NCI-H1105 treated with DMSO at 0.1 percent for 48 hours (cell line): ENCODE data around the gene TRAF3IP1.
"Not testable (repeated sequence)": the region's sequence is repeated elsewhere in the genome, so short reads cannot be mapped to it uniquely, and the experiment has no call there.

Source experiments
- DNase-seq: peaks from one replicate; lab custom pipeline; 2025; lab: John Stamatoyannopoulos, UW

The TRAF3IP1 gene

DNA sequence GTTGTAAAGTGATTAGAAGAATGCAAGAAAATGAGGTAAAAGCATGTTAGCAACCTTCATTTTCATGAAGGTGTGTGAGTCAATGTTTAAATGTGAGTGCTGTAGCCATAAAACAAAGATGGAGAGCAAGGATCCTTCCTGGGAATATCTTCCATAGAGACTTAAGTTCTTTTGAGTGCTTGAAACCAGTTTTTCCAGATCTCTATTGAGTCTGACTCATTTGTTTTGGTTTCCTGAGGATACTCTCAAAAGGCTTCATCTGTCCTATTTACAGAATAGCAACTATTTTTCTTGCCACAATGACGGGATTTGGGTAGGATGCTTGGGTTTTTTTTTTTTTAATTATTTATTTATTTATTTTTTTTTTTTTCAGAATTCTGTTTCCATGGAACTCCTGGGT lies 60.5 kb downstream of the TRAF3IP1 start:
- no peak for DNase-seq

DNA sequence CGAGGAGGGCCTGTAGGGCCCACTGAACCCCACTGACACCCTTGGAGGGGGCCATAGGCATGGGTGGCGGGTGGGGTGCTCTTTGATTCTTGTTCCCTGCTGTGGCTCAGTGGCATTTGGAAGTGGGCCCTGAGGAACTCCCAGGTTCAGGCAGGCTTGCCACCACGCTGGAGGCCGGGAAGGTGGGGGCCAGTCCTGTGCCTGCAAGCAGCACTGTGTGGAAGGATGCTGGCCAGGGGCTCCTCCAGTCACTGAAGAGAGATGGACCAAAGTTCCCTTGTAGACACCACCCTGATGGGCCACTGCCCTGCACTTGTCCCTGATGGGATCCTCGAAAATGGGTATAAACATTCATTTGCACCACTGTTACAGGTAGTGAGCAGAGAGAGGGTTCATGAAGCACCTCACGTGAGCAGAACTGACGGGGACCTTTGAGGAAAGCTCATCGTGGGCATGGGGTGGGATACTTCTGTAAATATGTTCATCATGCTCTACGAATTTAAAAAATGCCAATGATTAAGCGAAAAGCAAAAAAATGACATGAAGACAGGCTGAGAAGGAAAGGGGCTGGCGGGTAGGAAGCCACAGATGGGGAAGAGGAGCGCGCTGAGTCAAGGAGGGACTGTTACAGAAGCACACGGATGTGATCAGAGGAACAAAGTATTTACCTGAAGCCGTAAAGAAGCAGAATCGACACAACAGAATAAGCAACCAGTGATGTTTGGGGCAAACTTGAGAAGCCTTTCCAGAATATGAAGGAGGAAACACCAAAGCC lies 61.2 kb downstream of the TRAF3IP1 start:
- DNase-seq = no peak

DNA sequence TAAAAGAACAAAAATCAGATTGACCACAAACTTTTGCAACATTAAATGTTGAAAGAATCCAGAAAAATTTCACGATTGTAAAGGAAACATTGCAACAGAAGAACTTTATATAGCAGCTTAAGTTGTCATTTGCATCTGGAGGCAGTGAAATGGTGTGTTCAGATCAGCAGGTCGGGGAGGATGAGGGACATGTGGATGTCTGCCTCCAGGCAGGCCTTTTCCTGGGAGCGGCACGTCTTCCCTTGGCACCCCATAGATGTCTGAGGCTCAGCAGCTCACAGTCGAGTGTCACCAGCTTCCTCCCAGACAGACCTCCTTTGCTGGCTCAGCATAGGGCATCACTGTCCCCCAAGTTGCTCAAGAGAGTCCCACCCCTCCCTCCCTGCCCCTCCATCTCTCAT lies 62.1 kb downstream of the TRAF3IP1 start:
- DNase-seq = no peak

DNA sequence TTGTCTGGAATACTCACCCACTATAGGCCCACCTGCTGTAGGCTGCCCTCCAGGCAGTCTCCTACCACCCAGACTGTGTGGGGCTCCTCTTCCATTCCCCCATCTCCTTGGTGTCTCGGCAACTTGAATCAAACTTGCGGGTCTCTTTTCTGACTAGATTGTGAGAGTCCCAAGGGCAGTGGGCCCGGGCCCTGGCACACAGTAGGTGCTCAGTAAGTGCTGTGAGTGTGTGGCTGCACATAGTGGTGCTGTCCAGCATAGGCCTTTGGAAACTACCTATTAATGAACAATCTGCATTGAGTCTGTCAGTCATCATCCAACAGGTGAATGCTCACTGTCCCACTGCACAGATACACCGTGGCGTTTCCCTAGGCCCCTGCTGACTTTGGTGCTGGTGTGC lies 62.8 kb downstream of the TRAF3IP1 start:
- DNase-seq = no peak

- DNase-seq = no peak
These were observed 63.5 kb downstream of the TRAF3IP1 start for GRCh38 chr2:238383743-238384380.

DNA sequence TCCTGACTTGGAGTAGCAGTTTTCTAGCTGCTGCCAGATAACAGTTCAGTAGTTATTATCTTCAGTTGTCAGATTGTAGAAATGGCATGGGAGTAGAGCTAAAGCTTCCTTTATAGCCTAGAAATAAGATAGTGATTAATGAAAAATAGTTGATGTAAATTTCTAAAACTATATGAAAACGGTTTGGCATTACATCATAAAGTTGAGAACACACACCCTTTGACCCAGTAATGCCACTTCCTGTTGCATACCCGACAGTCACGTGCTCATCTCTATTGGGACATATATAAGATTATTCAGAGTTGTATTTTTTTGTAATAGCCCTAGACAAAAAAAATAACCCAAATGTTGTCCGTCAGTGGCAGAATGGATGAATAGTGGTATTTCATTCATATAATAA lies 67.0 kb downstream of the TRAF3IP1 start:
- no peak for DNase-seq

GRCh38 chr2:238388794-238389193 lies 68.5 kb downstream of the TRAF3IP1 start:
- DNase-seq = no peak

- DNase-seq = peak; percentile 87
These were observed 69.8 kb downstream of the TRAF3IP1 start for GRCh38 chr2:238389988-238390589.

- no peak for DNase-seq
These were observed 70.8 kb downstream of the TRAF3IP1 start for GRCh38 chr2:238391042-238391689.

DNA sequence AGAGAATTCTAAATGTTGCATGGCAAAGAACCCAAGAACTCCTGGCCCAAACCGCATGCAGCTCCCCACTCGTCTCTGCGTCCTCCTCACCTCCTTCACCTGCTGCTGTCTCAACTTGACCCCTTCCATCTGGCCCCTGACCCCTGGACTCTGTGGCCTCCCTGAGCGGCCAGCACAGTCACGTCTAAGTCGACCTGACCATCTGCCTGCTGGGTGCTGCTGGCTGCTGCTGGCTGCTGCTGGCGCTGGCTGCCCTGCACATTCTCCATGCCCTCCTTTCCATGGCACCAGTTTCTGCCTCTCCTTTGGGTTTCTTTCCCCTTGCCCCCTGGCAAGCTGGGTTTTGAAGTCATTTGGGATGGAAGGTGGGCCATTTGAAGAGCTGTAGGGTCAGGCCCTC lies 76.3 kb downstream of the TRAF3IP1 start:
- DNase-seq = no peak

- no peak for DNase-seq
These were observed 77.0 kb downstream of the TRAF3IP1 start for GRCh38 chr2:238397356-238397755.

GRCh38 chr2:238398577-238398976 lies 78.3 kb downstream of the TRAF3IP1 start:
- DNase-seq = no peak

DNA sequence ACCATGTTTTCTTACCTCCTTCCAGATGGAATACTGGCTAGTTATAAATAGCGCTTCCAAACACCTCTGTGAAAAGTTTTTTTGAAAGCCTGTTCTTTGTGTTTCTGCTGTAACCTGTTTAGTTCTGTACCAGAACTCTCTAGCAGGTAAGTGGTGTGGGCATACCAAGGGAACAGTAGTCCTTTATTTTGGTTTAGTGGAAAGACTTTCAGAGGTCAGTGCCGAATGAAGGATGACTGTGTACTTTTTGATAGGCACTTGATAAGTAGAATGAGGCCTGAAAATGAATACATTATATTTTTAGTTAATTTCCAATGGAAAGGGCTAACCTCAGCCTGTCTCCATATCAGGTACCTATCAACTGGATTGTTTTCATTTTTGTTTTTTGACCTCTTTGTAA lies 78.8 kb downstream of the TRAF3IP1 start:
- DNase-seq = no peak

- DNase-seq = no peak
These were observed 81.2 kb downstream of the TRAF3IP1 start for GRCh38 chr2:238401551-238401950.

- DNase-seq = no peak
These were observed 83.5 kb downstream of the TRAF3IP1 start for GRCh38 chr2:238403632-238404405.

DNA sequence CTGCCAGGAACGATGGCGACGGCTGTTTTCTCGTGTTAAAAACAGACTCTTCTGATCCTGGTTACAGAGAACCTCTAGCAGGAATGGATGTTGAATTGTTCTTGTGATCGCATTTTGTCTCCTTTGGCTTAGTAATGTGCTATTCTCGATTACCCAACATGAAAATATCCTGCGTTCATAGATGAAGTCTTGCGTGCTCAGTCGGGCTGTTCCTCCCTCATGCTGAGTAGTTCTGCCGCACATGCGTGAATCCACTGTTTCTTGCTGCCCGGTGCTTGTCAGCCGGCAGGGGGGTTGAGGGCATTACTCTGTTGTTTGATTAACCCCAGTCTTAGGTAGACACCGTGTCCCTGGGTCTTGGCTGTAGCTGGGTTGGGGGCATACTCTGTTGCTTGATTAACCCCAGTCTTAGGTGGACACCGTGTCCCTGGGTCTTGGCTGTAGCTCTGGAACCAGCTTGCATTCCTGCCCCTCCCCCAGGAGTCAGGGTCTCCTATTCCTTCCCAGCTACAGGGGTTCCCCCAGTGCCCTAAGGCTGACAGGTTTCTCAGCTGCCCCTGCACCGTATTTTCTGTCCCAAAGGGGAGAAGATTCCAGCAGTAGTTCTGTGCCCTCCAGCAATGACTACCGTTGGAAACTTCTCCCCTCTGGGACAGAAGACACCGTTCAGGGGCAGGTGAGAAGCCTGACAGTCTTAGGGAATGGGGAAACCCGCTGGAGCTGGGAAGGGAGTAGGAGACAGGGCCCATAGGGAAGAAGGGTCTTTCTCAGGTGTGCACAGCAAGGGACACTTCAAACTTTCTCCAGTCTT lies 84.3 kb downstream of the TRAF3IP1 start:
- DNase-seq = no peak

DNA sequence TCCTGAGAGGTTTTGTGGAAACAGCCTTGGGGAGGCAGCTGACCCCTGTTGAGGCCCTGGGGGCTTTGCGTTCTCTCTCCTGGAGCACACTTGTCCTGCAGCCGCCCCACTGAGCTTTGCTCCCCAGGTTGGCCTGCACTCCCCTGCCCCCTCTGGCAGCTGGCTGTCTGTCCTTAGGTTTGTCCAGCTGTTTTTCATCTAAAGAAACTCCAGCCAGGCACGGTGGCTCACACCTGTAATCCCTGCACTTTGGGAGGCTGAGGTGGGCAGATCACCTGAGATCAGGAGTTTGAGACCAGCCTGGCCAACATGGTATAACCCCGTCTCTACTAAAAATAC lies 84.9 kb downstream of the TRAF3IP1 start:
- not testable (repeated sequence) for DNase-seq

GRCh38 chr2:238406221-238406997 lies 86.1 kb downstream of the TRAF3IP1 start:
- no peak for DNase-seq

DNA sequence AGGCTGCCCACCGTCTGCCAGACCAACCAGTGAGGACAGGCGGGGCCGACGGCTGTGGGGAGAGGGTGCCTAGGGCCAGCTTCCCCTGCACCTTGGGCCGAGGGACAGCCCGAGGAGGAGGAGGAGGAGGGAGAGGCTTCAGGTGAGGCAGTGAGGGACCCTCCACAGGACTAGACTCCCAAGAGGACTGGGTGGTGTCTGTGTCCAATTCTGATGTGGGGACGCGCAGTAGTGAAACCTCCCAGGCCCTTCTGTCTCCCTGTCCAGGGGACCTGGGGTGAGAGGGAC lies 86.6 kb downstream of the TRAF3IP1 start:
- DNase-seq = no peak

DNA sequence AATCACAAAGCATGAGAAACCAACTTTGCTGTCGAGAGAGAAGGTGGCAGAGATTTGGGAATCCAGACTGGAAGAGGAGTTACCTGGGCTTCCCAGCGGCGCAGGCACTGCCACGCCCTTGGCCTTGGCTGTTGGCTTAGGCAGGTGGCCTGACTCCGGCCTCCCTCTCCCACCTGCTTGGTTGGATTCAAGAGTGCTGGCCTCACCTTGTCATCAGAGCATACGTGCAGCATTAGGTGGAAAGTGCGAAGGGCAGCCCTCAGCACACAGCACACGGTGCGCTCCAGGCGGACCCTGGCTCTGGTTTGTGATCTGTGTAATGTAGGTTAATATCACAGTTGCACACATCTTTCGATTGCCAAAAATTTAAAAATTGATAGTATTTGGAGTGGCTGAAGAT lies 87.2 kb downstream of the TRAF3IP1 start:
- DNase-seq = no peak
